ENCODE results near the gene RFPL2.
"Not testable (repeated sequence)": the region's sequence is repeated elsewhere in the genome, so short reads cannot be mapped to it uniquely, and the experiment has no call there.

Gene RFPL2

DNA sequence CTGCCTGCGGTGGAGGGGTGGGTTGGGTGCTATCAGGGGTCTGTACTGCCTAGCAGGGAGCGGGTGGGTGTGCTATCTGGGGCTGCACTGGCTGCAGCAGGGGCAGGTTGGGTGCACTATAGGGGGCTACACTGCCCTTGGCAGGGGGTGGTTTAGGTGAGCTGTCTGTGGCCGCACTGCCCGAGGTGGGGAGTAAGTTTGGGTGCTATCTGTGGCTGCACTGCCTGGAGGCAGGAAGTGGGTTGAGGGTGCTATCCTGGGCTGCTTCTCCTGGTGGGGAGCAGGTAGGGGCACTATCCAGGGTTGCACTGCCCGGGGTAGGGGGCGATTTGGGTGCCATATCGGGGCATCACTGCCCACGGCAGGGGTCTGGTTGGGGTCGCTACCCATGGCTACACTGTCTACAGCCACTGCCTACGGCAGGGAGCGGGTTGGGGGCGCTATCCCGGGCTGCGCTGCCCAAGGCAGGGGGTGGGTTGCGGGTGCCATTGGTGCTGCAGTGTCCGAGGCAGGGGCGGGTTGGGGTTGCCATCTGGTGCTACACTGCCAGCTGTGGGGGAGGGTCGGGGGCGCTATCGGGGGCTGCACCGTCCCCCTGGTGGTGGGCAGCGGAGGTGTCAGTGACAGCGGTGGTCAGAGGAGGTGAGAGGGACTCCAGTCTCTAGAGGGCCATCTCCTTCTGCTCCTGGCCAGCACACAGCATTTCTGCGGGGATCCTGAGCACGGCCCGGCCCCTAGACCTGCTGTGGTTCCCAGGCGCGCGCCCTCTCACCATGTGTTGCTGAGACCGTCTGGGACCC is 1.3 kb upstream of the RFPL2 start:
- no peak for FAIRE-seq

DNA sequence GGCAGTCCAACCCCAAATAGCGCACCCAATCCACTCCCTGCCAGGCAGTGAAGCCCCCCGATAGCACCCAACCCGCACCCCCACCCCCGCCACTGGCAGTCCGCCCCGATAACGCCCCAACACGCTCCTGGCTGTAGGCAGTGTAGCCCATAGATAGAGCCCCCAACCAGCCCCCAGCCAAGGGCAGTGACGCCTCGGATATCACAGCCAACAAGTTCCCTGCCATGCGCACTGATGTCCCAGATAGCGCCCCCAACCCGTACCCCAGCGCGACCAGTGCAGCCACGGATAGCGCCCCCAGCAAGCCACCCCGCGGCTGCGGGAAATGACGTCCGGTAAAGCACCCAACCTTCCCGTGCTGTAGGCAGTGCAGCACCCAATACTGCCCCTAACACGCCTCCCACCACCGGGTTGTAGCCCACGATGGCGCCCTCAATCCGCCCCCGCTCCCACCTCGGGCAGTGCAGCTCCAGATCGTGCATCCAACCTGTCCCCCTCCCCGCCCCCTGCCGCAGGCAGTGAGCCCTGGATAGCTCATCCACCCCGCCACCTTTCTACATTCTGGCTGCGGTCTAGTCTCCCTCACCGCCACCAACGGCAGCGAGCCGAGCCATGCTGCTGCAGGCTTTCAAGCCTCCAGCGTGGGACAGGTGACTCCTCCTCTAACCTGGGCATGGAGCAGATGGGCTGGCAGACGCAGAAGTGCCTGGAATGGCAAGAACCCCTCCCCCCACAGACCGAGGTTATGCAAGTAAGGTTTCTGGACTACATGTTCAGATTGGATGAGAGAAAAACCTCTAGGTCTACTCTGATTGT is 625 bp downstream of the RFPL2 start:
- no peak for FAIRE-seq

DNA sequence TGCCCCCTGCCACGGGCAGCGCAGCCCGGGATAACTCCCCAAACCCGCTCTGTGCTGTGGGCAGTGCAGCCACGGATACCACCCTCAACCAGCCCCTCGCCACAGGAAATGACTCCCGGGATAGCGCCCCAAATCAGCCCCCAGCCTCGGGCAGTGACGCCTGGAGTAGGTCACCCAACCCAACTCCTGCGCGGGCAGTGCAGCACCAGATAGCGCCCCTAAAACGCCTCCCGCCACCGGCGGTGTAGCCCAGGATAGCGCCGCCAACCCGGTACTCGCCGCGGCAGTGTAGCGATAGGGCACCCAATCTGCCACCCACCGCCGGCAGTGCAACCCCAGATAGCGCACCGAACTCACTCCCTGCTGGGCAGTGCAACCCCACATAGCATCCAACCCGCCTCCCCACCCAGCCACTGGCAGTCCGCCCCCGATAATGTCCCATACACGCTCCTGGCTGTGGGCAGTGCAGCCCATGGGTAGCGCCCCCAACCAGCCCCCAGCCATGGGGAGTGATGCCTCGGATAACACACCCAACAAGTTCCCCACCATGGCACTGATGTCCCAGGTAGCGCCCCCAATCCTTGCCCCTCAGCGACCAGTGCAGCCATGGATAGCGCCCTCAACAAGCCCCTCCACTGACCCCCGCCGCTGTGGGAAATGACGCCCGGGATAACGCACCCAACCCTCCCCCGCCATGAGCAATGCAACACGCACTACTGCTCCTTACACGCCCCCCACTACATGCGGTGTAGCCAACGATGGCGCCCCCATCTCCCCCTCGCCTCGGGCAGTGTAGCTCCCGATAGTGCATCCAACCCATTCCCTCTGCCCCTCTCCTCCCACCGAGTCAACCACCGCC is 1.5 kb downstream of the RFPL2 start:
- no peak for FAIRE-seq

DNA sequence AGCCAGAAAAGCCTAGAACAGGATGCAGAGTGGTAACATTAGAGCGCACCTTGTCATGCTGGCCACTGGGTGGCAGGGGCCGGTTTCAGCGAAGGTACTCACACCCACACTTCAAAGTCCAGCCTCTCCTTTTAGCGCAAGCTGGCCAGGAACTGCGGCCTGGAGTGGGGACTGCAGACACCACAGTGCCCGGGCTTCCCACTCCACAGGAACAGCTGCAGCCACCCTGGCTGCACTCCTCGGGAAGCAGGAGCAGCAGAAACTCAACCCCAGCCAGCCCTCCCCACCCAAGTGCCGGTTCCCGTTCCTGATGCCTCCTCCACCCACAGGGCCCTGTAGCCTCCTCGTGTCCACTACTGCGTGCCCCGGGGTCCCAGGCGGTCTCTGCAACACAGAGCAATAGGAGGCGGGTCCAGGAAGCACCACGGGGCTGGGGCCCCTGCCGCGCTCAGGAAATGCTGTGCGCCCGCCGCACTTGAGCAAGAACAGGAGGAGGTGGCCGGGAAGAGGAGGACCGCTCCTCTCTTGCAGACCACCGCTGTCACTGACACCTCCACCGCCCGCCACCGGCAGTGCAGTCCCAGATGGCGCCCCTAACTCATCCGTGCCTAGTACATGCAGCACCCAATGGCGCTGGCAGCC is 2.2 kb downstream of the RFPL2 start:
- FAIRE-seq: peak; percentile 27

DNA sequence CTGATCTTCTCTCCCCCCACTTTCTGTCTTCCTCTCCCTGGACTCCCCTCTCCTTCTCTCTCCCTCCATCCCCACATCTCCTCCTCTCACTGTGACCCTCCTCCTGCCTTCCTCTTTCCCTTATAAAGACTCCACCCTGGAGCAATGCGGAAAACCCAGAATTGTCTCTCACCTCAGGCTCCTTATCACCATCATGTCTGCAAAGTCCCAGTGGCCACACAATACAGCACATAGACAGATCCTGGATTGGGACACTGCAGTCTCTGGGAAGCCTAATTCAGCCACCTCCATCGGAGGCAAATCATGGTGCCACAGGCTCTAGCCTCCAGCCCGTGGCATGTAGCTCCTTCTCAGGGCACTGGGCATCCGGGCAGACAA is 2.7 kb downstream of the RFPL2 start:
- FAIRE-seq: no peak

DNA sequence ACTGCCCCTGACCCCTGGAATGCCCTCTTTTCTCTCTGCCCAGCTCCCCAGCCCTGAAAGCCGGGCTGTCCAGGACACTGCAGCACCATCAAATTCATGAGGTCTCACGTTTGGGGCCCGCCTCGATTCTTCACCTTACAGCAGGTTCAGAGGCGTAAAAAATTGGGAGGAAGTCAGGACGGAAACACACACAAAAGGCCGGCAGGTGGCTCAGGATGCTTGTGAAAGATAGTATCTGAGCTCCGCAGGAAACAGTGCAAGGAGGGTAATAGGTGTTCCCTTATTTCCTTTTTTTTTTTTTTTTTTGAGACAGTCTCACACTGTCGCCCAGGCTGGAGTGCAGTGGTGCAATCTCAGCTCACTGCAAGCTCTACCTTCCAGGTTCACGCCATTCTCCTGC is 4.1 kb downstream of the RFPL2 start:
- FAIRE-seq: no peak

DNA sequence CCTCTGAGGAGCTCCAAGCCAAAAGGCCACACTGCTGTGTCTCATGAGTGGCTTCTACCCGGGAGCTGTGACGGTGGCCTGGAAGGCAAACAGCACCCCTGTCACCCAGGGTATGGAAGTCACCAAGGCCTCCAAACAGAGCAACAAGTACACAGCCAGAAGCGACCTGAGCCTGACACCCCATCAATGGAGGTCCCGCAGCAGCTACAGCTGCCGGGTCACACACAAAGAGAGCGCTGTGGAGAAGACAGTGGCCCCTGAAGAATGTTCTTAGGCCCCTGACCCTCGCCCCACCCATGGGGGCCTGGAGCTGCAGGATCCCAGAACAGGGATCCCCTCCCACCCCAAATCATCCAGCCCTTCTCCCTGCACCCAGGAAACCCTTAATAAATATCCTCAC is 4.9 kb downstream of the RFPL2 start:
- no peak for FAIRE-seq

DNA sequence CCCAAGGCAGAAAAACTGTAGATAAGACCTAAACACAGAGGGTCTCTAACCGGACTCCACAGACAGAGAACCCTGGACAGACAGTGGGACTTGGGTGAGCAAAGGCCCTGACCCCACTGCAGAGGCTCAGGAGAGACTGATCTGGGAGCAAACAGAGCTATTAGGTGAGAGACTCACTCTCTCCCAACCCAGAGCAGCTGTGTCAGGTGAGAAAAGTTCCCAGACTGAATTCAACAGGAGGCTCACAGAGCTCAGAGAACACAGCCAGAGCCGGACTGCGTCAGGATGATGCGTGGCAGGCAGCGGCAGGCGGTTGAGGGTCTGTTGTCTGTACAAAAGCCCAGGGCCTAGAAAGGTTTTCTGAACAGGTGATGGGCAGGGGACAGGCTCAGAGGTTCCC is 5.5 kb downstream of the RFPL2 start:
- FAIRE-seq: no peak

DNA sequence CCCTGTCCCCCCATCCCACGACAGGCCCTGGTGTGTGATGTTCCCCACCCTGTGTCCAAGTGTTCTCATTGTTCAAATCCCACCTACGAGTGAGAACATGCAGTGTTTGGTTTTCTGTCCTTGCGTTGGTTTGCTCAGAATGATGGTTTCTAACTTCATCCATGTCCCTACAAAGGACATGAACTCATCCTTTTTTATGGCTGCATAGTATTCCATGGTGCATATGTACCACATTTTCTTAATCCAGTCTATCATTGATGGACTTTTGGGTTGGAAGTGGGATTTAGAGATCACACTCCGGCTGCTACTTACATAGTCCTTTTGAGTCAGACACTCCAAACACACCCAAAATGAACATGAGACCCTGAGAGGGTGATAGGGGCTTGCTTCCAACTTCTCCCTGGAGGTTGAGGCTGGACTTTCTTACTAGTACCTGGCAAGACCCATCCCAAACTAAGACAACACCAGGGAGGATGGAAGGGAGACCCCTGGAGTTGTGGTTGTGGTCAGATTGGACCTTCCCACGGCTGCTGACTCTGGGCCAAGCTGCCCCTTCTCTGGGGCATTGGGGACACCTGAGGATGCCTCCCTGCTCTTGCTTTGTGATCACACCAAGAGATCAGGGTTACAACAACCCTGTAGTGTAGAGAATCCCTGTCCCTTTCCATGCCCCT is 7.2 kb downstream of the RFPL2 start:
- FAIRE-seq: not testable (repeated sequence)

DNA sequence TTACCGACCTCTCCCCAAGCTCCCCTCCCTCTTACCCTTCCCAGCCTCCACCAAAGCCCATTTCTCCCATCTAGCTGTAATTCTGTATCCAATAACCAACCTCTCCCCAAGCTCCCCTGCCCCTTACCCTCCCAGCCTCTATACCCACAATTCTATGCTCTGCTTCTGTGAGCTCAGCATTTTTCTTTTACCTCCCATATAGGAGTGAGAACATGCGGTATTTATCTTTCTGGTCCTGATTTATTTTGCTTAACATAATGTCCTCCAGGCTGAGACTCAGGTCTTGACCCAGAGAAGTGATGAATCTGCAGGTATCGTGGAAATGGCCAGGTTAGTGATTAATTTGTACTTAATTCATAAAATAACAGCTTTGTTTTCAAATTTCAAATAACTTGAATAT is 9.0 kb downstream of the RFPL2 start:
- FAIRE-seq: not testable (repeated sequence)

DNA sequence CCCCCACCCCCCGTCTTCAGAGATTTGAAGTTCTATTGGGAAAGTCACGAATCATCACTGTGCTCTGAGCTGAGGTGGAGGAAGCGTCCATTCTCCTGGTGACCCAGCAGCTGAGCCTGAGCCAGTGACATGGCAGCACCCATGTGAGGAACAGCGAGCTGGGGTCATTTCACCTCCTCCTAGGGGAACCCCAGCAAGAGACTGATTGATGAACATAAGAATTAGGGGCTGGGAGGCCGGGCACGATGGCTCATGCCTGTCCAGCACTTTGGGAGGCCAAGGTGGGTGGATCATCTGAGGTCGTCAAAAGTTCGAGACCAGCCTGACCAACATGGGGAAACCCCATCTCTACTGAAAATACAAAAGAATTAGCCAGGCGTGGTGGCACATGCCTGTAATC is 11.5 kb downstream of the RFPL2 start:
- FAIRE-seq: not testable (repeated sequence)

DNA sequence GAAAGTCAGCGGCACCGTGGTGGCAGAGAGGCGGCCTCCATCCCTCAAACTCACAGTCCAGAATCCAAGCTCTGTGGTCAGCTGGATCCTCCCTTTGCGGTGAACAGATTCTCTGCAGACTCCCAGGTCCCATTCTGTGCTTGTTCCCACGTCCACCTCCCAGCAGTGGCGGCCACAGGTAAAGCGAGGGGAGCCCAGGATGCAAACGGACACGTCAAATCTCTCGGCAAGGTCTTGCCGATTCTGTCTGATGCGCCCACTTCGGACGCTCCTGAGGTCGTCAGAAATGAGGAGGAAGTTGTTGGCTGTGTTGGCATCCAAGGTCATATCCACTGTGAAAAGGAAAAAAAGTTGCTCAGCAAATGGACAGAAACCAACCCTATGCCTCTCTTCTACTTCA is 13.9 kb downstream of the RFPL2 start:
- FAIRE-seq: not testable (repeated sequence)

DNA sequence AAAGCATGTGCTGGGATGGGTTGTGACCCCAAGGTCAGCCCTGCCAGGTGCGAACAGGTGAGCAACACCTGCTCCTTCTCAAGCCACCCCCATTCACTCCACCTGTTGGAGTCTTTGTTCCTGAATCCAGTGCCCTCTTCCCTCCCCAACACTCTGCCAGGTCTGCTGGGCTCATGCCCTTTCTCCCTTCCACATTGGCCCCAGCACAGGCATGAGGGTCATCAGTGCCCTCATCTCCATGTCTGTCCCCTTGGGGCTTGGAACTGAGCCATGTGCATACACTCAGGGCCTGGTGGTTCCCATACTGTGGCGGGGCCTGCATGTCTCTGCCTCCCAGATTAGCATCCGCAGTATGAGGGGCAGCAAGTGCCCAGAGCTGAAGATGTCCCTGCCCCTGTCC is 19.1 kb downstream of the RFPL2 start:
- no peak for FAIRE-seq

DNA sequence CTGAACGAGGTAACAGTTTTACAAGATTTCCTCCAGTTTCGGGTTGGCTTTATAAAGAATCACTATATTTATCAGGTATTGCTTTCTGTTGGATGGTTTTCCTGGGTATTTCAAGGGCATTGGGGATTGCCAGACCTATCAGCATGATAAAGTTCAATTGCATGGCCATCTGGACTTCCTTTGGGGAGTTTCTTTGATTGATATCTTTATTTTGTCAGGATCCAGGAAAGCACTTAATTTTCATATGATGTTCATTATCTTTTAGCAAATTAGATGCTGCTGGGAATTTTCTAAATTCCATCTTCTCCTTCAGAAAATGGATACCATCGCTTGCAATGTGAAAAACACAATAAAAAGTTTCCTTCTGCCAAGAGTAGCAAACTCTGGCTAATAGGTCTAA is 21.2 kb downstream of the RFPL2 start:
- no peak for FAIRE-seq

DNA sequence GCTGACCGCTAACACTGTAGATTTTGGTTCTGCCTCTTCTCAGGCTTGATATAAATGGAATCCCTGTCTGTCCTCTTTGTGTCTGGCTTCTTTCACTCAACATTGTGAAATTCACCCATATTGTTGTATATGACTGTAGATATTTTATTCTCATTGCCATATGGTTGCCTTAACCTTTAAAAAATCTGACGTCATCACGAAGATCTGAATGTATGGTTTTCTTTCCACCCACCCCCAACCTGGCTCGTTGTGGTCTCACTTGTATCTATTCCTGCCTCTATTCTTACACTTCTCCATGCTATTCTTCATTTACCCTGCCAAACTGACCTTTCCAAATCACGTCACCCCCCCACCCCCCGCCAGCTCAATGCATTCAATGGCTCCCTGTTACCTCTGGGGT is 23.8 kb downstream of the RFPL2 start:
- no peak for FAIRE-seq

DNA sequence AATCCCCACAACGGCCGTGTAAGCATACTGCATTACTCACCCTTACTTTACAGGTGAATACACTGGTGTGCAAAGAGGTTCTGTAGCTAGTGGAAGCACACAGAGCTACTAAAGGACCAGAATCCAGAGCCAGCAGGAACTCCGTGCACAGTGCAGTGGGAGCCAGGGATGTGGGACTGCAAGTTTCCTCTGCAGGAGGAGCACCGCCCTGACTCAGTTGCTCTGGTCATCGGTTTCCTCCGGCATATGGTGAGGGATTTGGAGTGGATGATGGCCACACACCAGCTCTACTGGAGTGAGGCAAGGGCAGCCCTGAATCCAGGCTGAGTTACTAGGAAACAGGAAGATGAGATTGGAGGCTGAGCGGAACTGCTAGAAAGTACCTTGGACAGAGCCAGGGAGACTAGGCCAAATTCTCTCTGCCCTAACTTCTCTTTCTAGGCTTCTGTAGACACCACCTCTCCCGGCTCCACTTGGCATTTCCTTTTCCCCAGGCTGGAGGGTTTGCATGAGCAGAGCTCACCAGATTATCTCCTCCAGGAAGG is 27.6 kb downstream of the RFPL2 start:
- no peak for FAIRE-seq

DNA sequence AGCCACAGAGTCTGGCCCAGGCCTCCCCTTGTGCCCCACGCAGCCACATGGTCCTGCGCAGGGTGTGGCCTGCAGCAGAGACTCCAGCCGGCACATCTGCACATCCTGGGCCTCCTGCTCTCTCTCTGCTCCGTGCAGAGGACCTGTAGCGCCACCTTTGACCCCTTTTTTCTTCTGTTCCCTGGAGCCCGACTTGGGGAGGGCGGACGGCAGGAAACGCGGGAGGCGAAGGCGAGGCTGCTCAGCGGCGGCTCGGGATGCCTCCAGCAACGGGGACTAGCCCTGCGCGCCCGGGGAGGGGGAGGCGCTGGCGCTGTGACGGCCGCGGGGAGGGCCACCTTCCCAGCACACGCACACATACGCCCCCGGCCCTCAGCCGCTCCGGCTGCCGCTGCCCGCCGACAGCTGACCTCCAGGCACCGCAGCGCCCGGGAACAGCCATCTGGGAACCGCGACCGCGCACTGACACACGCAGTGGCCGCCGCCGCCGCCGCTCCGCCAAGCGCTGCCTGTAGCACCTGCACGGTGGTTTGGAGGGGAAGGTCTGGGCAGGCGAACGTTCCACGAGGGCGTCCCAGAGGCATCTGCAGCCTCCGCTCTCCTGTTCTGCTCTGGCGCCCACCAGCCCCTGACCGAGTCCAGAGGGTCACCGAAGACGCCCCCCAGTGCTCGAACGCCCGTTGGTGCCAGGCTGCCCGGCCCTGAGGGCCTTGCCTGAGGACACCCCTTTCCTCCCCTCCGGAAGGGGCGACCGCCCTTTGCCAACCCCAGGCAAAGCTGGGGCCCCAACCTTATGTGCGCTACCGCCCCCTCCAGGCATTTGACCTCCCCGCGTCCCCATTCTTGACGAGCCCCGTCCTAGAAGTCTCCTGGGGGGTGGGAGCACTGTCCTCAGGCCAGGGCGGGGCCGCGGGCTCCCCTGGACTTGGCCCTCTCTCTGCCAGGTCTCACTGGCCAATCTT is 28.9 kb downstream of the RFPL2 start:
- FAIRE-seq: no peak

DNA sequence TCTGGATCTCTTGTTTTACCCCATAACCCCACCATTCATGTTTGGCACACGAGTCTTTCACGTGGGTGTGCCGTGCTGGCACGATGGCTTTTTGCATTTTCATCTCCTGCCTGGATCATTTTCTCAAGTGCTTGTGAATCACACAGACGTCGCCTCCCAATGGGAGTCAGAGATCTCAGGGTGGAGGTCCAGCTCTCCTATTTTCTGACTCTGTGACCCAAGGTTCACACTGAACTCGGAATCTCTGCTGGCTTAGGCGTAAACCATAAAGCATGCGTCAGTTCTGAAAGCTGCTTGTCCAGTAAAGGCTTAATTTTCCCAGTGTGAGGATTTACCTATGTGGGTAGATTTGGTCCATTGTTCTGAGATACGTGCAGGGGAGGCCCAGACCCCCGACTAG is 29.8 kb downstream of the RFPL2 start:
- FAIRE-seq: no peak

DNA sequence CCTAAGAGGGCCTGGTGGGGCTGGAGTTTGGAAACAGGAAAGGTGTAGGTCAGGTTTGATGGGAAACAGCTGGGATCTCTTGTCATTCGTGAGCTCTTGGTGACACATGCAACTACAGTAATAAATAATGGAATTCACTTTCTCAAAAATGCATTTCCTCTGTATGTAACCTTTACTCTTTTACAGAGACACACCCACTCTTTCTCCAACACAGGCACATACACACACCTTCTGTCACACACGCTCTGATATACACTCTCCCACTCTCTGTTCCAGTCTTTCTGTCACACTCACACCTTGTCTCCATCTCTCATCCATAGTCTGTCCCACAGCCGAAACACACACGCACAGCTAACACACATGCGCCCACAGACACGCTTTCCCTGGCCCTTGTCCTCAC is 39.2 kb downstream of the RFPL2 start:
- FAIRE-seq: no peak

DNA sequence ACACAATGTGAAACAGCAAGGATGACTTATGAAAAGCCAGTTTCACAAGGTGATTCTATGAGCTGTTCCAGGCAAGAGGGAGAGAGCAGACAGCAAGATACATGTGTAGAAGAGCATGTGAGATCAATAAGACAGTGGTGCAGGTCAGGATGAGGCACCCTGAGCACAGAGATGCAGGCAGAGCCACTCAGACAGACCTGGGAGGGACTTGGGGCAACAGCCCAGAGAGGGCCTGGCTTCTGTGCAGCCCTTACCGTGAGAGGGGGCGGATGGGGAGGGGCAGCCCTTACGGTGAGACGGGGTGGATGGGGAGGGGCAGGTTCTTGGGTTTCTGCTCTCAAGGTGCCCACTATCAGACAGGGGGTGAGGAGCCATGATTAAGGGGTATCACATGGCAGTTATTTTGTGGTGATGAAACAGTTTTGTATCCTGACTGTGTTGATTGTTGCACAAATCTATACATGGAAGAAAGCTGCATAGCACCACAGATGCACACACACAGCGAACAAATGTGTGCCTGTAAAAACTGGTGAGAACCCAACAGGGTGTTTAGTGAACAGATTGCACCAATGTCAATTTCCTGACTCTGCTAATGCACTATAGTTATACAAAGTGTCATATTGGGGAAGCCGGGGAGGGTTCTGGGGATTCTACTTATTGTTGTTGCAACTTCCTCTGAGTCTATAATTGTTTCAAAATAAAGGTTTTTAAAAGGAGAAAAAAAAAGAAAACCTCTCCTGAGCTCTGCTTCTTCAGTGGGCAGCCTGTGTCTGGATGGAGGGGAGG is 40.6 kb downstream of the RFPL2 start:
- FAIRE-seq: no peak
